ENCODE results near the gene BPHL.

GRCh38 chr6:3075772-3076113 lies 42.8 kb upstream of the BPHL start:
- TF ChIP-seq POLR2A (IDR thresholded peaks at IDR 0.05) = no peak
- TF ChIP-seq, protein P1, sequence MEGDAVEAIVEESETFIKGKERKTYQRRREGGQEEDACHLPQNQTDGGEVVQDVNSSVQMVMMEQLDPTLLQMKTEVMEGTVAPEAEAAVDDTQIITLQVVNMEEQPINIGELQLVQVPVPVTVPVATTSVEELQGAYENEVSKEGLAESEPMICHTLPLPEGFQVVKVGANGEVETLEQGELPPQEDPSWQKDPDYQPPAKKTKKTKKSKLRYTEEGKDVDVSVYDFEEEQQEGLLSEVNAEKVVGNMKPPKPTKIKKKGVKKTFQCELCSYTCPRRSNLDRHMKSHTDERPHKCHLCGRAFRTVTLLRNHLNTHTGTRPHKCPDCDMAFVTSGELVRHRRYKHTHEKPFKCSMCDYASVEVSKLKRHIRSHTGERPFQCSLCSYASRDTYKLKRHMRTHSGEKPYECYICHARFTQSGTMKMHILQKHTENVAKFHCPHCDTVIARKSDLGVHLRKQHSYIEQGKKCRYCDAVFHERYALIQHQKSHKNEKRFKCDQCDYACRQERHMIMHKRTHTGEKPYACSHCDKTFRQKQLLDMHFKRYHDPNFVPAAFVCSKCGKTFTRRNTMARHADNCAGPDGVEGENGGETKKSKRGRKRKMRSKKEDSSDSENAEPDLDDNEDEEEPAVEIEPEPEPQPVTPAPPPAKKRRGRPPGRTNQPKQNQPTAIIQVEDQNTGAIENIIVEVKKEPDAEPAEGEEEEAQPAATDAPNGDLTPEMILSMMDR (IDR thresholded peaks at IDR 0.05) = no peak

Data from esophagus squamous epithelium (tissue), 4 donors.